ENCODE data around the gene LCN12. TPM values are rescaled to one million over a fixed set of nuclear protein-coding genes. Genes with fewer than 3 reads are reported as not detected.

Gene LCN12
- total RNA-seq, 1 donor from 2014 or later: 1.5 TPM

GRCh38 chr9:136978073-136978864, 26.2 kb downstream of the LCN12 start:
- Mint-ChIP-seq H3K27me3 (ENCODE audit: unreplicated experiment) (peaks cover 8% of the 10 kb centered on the region), H3K27ac (ENCODE audit: unreplicated experiment) (no peak overlapping the region), H3K9me3 (ENCODE audit: unreplicated experiment) (no peaks in the 10 kb centered on the region), H3K4me3 (ENCODE audit: unreplicated experiment) (no peak overlapping the region), H3K36me3 (ENCODE audit: low read depth, unreplicated experiment) (peaks cover 4% of the 10 kb centered on the region), H3K4me1 (ENCODE audit: unreplicated experiment) (no peaks in the 10 kb centered on the region)
- DNase-seq (ENCODE audit: low spot score): peak; percentile 58
- TF ChIP-seq CTCF (IDR thresholded peaks at IDR 0.05; ENCODE audit: unreplicated experiment): no peak

GRCh38 chr9:136978865-136979544, 26.9 kb downstream of the LCN12 start:
- Mint-ChIP-seq H3K4me1 (ENCODE audit: unreplicated experiment) (peaks cover 2% of the 10 kb centered on the region), H3K27ac (ENCODE audit: unreplicated experiment) (no peak overlapping the region), H3K4me3 (ENCODE audit: unreplicated experiment) (no peak overlapping the region), H3K9me3 (ENCODE audit: unreplicated experiment) (no peaks in the 10 kb centered on the region), H3K36me3 (ENCODE audit: low read depth, unreplicated experiment) (peaks cover 8% of the 10 kb centered on the region), H3K27me3 (ENCODE audit: unreplicated experiment) (peaks cover 10% of the 10 kb centered on the region)
- TF ChIP-seq CTCF (IDR thresholded peaks at IDR 0.05; ENCODE audit: unreplicated experiment): no peak
- no peak for DNase-seq (ENCODE audit: low spot score)

GRCh38 chr9:136979769-136980587, 27.9 kb downstream of the LCN12 start:
- Mint-ChIP-seq H3K36me3 (ENCODE audit: low read depth, unreplicated experiment) (peaks cover 9% of the 10 kb centered on the region), H3K4me3 (ENCODE audit: unreplicated experiment) (no peak overlapping the region), H3K9me3 (ENCODE audit: unreplicated experiment) (no peaks in the 10 kb centered on the region), H3K27me3 (ENCODE audit: unreplicated experiment) (peaks cover 11% of the 10 kb centered on the region), H3K4me1 (ENCODE audit: unreplicated experiment) (peaks cover 2% of the 10 kb centered on the region), H3K27ac (ENCODE audit: unreplicated experiment) (no peak overlapping the region)
- TF ChIP-seq CTCF (IDR thresholded peaks at IDR 0.05; ENCODE audit: unreplicated experiment): no peak
- no peak for DNase-seq (ENCODE audit: low spot score)

- Mint-ChIP-seq H3K9me3 (ENCODE audit: unreplicated experiment) (no peaks in the 10 kb centered on the region), H3K27me3 (ENCODE audit: unreplicated experiment) (peaks cover 11% of the 10 kb centered on the region), H3K4me1 (ENCODE audit: unreplicated experiment) (peaks cover 2% of the 10 kb centered on the region), H3K4me3 (ENCODE audit: unreplicated experiment) (no peak overlapping the region), H3K27ac (ENCODE audit: unreplicated experiment) (no peak overlapping the region), H3K36me3 (ENCODE audit: low read depth, unreplicated experiment) (peaks cover 9% of the 10 kb centered on the region)
- DNase-seq (ENCODE audit: low spot score): no peak
- TF ChIP-seq CTCF (IDR thresholded peaks at IDR 0.05; ENCODE audit: unreplicated experiment): no peak
These were observed 28.8 kb downstream of the LCN12 start for GRCh38 chr9:136980669-136981478.

All from endothelial cell (in vitro differentiated cells).